Fibroblast of the conjunctiva (primary cell): ENCODE data around the gene HDLBP.

Source experiments
- DNase-seq: peaks from one replicate; pipeline ENCODE4 v3.0.0-alpha.2; 2010; ENCODE audit warnings: low read depth

The HDLBP gene

DNA sequence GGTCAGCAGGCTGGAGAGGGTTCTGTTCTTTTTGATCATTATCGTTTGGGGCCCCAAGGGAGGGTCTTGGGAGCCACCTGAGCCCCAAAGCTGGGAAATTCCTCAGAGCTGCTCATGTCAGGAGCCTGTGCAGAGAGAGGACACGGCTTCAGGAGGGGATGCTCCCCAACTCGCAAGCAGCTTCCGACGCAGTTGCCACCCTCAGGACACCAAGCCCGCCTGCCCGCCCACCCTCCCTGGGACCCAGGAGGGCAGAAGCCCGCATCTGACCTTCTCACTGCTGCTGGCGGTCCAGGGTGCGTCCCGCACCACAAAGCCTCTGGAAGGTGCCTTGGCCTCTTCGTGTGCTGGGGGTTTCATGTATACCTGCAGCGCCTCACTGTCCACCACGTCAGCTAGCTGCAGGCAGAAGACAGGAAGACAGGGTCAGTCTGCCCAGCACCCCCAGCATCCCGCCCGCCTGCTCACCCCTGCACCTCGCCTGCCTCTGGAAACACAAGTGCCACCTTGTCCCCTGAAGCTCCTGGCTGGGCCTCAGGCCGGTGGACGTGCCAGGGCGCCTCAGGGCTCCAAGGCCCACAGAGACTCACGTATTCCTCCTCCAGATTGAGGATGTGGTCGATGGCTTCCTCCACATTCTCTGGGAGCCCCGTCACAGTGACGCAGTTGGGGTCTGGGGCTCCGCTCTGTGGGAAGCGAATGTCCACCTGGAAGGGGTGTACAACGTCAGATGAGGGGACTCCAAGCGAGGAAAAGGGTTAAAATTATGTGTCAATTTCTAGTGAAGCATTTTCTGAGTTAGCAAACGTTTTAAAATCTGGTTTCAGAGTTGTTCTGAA lies 85.7 kb downstream of the HDLBP start:
- no peak for DNase-seq

- no peak for DNase-seq
Measured at GRCh38 chr2:241228860-241229516, 86.5 kb downstream of the HDLBP start.

- no peak for DNase-seq
Measured at GRCh38 chr2:241228081-241228859, 87.2 kb downstream of the HDLBP start.

GRCh38 chr2:241227594-241227993 lies 87.9 kb downstream of the HDLBP start:
- no peak for DNase-seq

- no peak for DNase-seq
Measured at GRCh38 chr2:241226723-241227572, 88.5 kb downstream of the HDLBP start.

GRCh38 chr2:241225983-241226382 lies 89.5 kb downstream of the HDLBP start:
- no peak for DNase-seq

GRCh38 chr2:241225545-241225944 lies 89.9 kb downstream of the HDLBP start:
- no peak for DNase-seq

- DNase-seq = no peak
Measured at GRCh38 chr2:241224851-241225438, 90.5 kb downstream of the HDLBP start.

DNA sequence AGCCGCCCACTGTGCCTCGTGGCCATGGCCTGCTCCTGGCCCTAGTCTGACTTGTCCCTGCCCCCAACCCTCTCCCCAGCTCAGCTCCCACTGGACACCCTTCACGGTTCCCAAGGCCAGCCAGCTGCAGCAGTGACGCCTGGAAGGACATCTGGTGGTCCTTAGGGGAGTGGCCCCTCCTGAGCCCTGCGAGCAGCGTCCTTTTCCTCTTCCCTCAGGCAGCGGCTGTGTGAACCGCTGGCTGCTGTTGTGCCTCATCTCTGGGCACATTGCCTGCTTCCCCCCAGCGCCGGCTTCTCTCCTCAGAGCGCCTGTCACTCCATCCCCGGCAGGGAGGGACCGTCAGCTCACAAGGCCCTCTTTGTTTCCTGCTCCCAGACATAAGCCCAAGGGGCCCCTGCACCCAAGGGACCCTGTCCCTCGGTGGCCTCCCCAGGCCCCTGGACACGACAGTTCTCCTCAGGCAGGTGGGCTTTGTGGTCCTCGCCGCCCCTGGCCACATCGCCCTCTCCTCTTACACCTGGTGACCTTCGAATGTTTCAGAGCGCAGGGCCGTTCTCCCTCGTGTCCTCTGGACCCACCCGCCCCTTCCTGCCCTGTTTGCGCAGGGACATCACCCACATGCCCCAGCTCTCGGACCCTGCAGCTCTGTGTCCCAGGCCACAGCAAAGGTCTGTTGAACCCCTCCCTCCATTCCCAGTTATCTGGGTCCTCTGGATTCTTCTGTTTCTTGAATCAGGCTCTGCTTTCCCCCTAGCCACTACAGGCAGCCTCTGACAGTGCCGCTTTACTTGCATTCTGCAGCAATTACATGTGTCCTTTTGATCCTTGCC lies 91.2 kb downstream of the HDLBP start:
- peak; percentile 27 for DNase-seq

GRCh38 chr2:241223211-241224017 lies 92.1 kb downstream of the HDLBP start:
- no peak for DNase-seq

GRCh38 chr2:241219856-241220356 lies 95.6 kb downstream of the HDLBP start:
- DNase-seq = no peak

DNA sequence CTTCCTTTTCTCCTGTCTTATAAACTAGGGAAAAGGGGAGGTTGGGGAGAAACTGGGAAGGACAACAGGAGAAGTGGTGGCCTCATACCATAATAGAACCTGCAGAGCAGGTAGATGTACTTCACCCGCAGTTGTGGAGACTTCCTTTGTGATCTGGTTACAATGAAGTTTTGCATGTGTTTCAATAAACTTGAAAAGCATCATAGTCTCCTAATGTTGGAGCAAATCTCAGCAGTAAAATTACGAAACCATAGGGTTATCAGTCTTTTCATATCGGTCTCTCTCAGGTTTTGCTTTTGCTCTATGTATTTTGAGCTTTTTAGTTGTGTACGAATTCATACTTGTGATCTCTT lies 96.5 kb downstream of the HDLBP start:
- DNase-seq = no peak

DNA sequence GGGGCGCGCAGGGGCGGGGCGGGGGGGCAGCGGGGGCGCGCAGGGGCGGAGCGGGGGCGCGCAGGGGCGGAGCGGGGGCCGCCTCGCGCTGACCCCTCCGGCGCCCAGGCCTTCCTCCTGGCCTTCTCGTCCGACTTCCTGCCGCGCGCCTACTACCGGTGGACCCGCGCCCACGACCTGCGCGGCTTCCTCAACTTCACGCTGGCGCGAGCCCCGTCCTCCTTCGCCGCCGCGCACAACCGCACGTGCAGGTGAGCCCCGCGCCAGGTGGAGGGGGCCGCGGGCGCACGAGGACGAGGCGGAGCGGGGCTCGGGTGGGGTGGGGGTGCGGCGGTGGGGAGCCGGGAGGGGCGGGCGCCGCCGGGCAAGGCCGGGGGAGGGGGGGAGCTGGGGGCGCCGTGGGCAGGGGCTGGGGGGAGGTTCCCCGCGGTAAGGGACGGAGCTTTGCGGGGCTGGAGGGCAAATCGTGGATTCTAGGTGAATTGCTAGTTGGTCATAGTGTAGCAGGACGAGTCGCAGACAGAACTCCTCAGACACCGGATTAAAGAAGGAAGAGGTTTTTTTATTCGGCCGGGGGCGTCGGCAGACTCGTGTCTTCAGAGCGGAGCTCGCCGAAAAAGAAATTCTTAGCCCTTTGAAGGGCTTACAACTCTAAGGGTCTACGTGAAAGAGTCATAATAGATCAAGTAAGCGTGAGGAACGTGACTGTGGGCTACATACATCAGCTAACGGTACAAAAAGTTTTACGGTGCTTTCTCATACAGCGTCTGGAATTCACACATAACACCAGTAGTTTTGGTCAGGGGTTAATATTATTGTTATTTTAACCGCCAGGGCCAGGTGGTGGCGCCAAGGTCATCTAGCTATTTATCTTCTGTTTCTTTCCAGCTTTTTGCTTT lies 97.1 kb downstream of the HDLBP start:
- DNase-seq = no peak

DNA sequence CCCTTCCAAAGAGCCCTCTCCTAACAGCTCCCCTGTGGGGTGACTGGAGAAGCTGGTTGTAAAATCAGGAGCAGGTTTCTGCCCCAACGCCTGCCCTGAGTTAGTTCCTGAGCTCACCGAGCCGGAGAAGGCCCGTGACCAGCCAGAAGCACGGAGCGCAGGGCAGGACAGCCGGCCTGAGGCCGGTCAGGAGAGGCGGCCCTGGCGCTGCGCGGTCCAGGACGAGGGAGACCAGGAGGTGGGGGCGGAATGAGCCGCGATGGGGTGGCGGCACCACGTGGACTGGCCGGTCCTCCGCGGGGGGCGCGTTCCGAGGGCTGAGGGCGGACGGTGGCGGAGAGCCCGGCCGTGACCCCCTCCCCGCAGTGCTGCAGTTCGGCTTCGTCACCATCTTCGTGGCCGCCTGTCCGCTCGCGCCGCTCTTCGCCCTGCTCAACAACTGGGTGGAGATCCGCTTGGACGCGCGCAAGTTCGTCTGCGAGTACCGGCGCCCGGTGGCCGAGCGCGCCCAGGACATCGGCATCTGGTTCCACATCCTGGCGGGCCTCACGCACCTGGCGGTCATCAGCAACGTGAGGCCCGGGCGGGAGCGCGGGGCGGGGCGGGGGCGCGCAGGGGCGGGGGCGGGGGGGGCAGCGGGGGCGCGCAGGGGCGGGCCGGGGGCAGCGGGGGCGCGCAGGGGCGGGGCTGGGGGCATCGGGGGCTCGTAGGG lies 98.0 kb downstream of the HDLBP start:
- DNase-seq = peak; percentile 13

DNA sequence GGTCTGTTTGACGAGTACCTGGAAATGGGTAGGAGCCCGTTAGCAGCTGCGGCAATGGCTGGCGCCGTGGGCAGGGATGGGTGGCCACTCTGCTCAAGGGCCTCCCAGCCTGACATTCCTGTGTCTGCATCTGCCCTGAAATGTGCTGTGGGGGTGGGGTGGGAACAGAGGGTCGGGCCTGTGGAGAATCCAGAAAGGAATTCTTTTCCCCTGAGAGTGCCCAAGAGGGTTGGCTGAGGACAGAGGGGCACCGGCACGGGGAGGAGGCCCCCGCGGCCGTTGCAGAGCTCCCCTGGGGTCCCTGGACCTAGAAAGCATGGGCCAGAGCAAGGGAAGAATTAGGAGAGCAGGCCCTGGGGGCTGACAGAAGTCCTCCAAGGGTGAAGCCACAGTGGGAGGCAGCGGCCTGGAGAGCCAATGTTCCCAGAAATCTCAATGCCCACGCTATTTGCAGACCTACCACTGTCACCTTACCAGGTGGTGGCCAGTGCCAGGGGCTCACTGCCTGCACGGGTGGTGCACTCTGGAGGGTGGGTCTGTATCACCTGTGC lies 99.2 kb downstream of the HDLBP start:
- DNase-seq = no peak

DNA sequence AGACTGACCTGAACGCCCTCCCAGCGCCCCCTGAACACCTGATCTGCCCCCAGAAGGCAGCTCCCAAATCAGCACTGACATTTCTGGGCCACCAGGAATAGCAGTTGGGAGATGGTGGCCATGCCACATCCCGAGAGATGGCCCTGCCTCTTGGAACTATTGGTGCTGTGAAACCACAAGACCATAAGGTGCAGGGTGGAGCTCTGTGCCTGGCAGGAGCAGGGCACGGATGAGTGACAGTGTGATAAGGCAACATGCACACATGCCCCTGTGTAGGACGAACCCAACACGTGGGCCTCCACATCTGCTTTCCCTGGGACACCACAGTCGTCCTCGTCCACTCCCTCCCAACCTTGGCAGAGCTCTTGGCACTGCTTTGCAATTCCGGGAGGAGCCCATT lies 100.1 kb downstream of the HDLBP start:
- DNase-seq = no peak

DNA sequence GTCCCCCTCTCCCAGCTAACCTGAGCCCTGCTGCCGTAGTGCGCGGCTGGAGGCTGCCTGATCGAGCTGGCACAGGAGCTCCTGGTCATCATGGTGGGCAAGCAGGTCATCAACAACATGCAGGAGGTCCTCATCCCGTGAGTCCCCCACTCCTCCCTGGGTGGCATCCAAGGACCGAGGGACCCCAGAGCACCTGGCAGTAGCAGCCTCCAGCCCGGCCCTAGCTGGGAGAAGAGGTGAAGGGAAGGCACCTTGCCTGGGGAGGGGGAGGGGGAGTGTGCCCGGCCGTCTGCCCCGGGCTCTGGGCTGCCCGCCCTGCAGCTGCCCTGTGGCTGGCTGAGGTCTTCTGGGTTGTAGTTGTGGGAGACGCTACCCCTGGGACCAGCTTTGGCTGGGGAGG lies 100.7 kb downstream of the HDLBP start:
- DNase-seq = no peak

- no peak for DNase-seq
Measured at GRCh38 chr2:241214209-241214608, 101.3 kb downstream of the HDLBP start.
